Fibroblast of lung (primary cell): ENCODE results near the gene CHTF8.

Experiments used
- EZH2 ChIP-seq: IDR thresholded peaks from 2 replicates; pipeline ENCODE4 v1.5.1; 2012; ENCODE audit warnings: low read length, control low read depth, mild to moderate bottlenecking; ENCODE audit errors: missing control alignments
- TF ChIP-seq, protein P1 (sequence below), 2 donors: IDR thresholded peaks in 1 of 2; conservative IDR thresholded peaks in 1 of 2; 1 replicate in 1 of 2; 2 replicates in 1 of 2; pipeline ENCODE4 v1.5.1; 2011 to 2012; ENCODE audit warnings: low read length in 2 of 2, control low read depth in 1 of 2, inconsistent platforms in 1 of 2, low read depth in 1 of 2, mild to moderate bottlenecking in 1 of 2

DNA sequence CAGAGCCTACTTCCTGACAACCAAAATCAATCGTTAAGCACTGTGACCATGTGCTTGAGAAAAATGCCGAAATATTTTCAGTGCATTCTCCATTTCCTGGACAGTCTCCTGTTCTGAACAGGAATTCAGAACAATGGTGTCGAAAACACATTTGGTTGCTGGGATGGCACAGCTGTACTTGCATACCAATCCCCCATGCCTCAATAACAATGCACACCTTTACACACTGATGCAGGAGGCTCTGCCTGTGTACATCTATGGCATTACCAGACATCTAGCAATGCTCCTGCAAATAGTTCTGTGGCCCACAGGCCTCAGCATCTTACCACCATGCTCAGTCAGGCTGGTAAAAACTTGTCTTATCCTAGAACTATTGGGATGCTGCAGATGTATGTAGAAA, 6.2 kb downstream of the CHTF8 start:
- TF ChIP-seq, protein P1, sequence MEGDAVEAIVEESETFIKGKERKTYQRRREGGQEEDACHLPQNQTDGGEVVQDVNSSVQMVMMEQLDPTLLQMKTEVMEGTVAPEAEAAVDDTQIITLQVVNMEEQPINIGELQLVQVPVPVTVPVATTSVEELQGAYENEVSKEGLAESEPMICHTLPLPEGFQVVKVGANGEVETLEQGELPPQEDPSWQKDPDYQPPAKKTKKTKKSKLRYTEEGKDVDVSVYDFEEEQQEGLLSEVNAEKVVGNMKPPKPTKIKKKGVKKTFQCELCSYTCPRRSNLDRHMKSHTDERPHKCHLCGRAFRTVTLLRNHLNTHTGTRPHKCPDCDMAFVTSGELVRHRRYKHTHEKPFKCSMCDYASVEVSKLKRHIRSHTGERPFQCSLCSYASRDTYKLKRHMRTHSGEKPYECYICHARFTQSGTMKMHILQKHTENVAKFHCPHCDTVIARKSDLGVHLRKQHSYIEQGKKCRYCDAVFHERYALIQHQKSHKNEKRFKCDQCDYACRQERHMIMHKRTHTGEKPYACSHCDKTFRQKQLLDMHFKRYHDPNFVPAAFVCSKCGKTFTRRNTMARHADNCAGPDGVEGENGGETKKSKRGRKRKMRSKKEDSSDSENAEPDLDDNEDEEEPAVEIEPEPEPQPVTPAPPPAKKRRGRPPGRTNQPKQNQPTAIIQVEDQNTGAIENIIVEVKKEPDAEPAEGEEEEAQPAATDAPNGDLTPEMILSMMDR (conservative IDR thresholded peaks at IDR 0.05 in 1 of 2, IDR thresholded peaks at IDR 0.05 in 1 of 2; ENCODE audit: low read depth in 1 of 2, low read length in 2 of 2), result no peak
- no peak for TF ChIP-seq EZH2
